ENCODE data around the gene CHP2.

CHP2 gene

DNA sequence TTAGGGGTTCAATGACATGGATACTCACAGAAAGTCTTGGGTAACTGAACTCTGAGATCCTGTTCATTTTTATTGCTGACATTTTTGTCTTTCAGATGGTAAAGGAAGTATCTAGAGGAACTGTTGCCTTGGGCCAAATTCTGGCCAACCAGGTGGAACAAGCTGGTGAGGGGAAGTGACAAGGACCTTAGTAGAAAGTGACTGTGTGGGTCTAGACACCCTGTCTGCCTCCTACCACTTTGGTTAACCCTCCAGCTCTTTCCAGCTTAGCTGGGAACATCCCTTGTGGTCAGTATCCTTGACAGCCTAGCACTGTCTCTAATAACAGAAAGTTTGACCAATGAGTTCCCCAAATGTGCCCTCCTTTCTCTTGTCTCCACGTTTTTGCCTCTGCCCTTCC is 52.2 kb downstream of the CHP2 start:
- Histone ChIP-seq H3K4me1 (ENCODE audit: insufficient read depth, low read length) (no peaks in the 10 kb centered on the region), H3K9me3 (ENCODE audit: control insufficient read depth, insufficient read depth, low read length) (no peaks in the 10 kb centered on the region), H3K9ac (ENCODE audit: low read depth, low read length) (no peak overlapping the region), H3K36me3 (ENCODE audit: insufficient read depth, low read length) (no peaks in the 10 kb centered on the region)

Data from ES-I3 (cell line).